Subcutaneous abdominal adipose tissue (tissue), 5 donors: ENCODE measurements around the gene SMIM20.

Experiments used
- H3K27ac ChIP-seq: one replicate; pipeline ENCODE4 v1.7.0; 2013; ENCODE audit warnings: low read depth, mild to moderate bottlenecking, inconsistent platforms, low read length, moderate library complexity
- H3K27me3 ChIP-seq, 5 donors: one replicate each; pipeline ENCODE4 v1.7.0; 2013; ENCODE audit warnings: low read length in 5 of 5, inconsistent platforms in 1 of 5; ENCODE audit not compliant: control insufficient read depth in 5 of 5, insufficient read depth in 4 of 5
- H3K36me3 ChIP-seq, 5 donors: one replicate each; pipeline ENCODE4 v1.7.0; 2013; ENCODE audit warnings: low read length in 5 of 5; ENCODE audit not compliant: control insufficient read depth in 5 of 5, insufficient read depth in 5 of 5
- H3K4me1 ChIP-seq, 5 donors: one replicate each; pipeline ENCODE4 v1.7.0; 2013; ENCODE audit warnings: low read length in 5 of 5, mild to moderate bottlenecking in 3 of 5, moderate library complexity in 1 of 5; ENCODE audit not compliant: control insufficient read depth in 5 of 5, insufficient read depth in 5 of 5
- H3K4me3 ChIP-seq, 5 donors: one replicate each; pipeline ENCODE4 v1.7.0; 2013; ENCODE audit warnings: low read length in 5 of 5, low read depth in 1 of 5
- H3K9ac ChIP-seq, 5 donors: one replicate each; pipeline ENCODE4 v1.7.0; 2013; ENCODE audit warnings: low read length in 5 of 5, mild to moderate bottlenecking in 4 of 5, moderate library complexity in 3 of 5
- H3K9me3 ChIP-seq, 5 donors: one replicate each; pipeline ENCODE4 v1.7.0; 2013; ENCODE audit warnings: low read length in 5 of 5; ENCODE audit not compliant: control insufficient read depth in 5 of 5
- donor health status: healthy.
- donor health status: healthy.
- donor health status: healthy.
- donor health status: healthy.
- donor health status: healthy.

The SMIM20 gene

GRCh38 chr4:25950461-25951389 is 36.7 kb downstream of the SMIM20 start:
- Histone ChIP-seq H3K9me3 (no peaks in the 10 kb centered on the region), H3K4me1 (peaks cover 0 to 7% (median 0%) of the 10 kb centered on the region in 5 donors), H3K27ac (no peak overlapping the region), H3K27me3 (peaks cover 0 to 6% (median 5%) of the 10 kb centered on the region in 5 donors), H3K36me3 (no peaks in the 10 kb centered on the region), H3K4me3 (no peak overlapping the region), H3K9ac (no peak overlapping the region)

- H3K9ac ChIP-seq, result no peak overlapping the region
- H3K9me3 ChIP-seq, result no peaks in the 10 kb centered on the region
- no peak overlapping the region for H3K27ac ChIP-seq
- H3K27me3 ChIP-seq, result peaks cover 0 to 6% (median 5%) of the 10 kb centered on the region in 5 donors
- H3K36me3 ChIP-seq, result no peaks in the 10 kb centered on the region
- no peak overlapping the region for H3K4me3 ChIP-seq
- H3K4me1 ChIP-seq, result peaks cover 0 to 7% (median 0%) of the 10 kb centered on the region in 5 donors
Measured at GRCh38 chr4:25951390-25951952, 37.5 kb downstream of the SMIM20 start.

- Histone ChIP-seq H3K27ac (no peak overlapping the region), H3K4me3 (no peak overlapping the region), H3K4me1 (peaks cover 0 to 7% (median 0%) of the 10 kb centered on the region in 5 donors), H3K9ac (no peak overlapping the region), H3K36me3 (no peaks in the 10 kb centered on the region), H3K9me3 (no peaks in the 10 kb centered on the region), H3K27me3 (peaks cover 0 to 6% (median 5%) of the 10 kb centered on the region in 5 donors)
Measured at GRCh38 chr4:25953740-25954139, 39.7 kb downstream of the SMIM20 start.

GRCh38 chr4:25954293-25954904 is 40.4 kb downstream of the SMIM20 start:
- H3K27ac ChIP-seq, result no peak overlapping the region
- no peaks in the 10 kb centered on the region for H3K36me3 ChIP-seq
- H3K4me3 ChIP-seq, result no peak overlapping the region
- H3K9me3 ChIP-seq, result no peaks in the 10 kb centered on the region
- peaks cover 0 to 6% (median 5%) of the 10 kb centered on the region in 5 donors for H3K27me3 ChIP-seq
- no peak overlapping the region for H3K9ac ChIP-seq
- H3K4me1 ChIP-seq, result peaks cover 0 to 7% (median 0%) of the 10 kb centered on the region in 5 donors

GRCh38 chr4:25955705-25956104 is 41.7 kb downstream of the SMIM20 start:
- Histone ChIP-seq H3K4me1 (peaks cover 0 to 4% (median 0%) of the 10 kb centered on the region in 5 donors), H3K9me3 (no peaks in the 10 kb centered on the region), H3K27me3 (peaks cover 0 to 5% (median 2%) of the 10 kb centered on the region in 5 donors), H3K36me3 (no peaks in the 10 kb centered on the region), H3K27ac (no peak overlapping the region), H3K9ac (no peak overlapping the region), H3K4me3 (no peak overlapping the region)

- Histone ChIP-seq H3K4me3 (no peak overlapping the region), H3K27me3 (peaks cover 0 to 2% (median 0%) of the 10 kb centered on the region in 5 donors), H3K36me3 (no peaks in the 10 kb centered on the region), H3K9ac (no peak overlapping the region), H3K9me3 (no peaks in the 10 kb centered on the region), H3K4me1 (no peaks in the 10 kb centered on the region), H3K27ac (no peak overlapping the region)
Measured at GRCh38 chr4:25956260-25956659, 42.2 kb downstream of the SMIM20 start.

GRCh38 chr4:25958110-25958509 is 44.1 kb downstream of the SMIM20 start:
- Histone ChIP-seq H3K27ac (no peak overlapping the region), H3K27me3 (peaks cover 0 to 2% (median 0%) of the 10 kb centered on the region in 5 donors), H3K9ac (no peak overlapping the region), H3K4me1 (no peaks in the 10 kb centered on the region), H3K9me3 (no peaks in the 10 kb centered on the region), H3K4me3 (no peak overlapping the region), H3K36me3 (no peaks in the 10 kb centered on the region)

- H3K9ac ChIP-seq, result no peak overlapping the region
- no peaks in the 10 kb centered on the region for H3K9me3 ChIP-seq
- H3K36me3 ChIP-seq, result no peaks in the 10 kb centered on the region
- H3K27me3 ChIP-seq, result no peaks in the 10 kb centered on the region
- peaks cover 0 to 3% (median 0%) of the 10 kb centered on the region in 5 donors for H3K4me1 ChIP-seq
- no peak overlapping the region for H3K27ac ChIP-seq
- H3K4me3 ChIP-seq, result no peak overlapping the region
Measured at GRCh38 chr4:25962393-25962792, 48.4 kb downstream of the SMIM20 start.

- H3K36me3 ChIP-seq, result no peaks in the 10 kb centered on the region
- H3K9ac ChIP-seq, result no peak overlapping the region
- H3K4me1 ChIP-seq, result peaks cover 0 to 26% (median 2%) of the 10 kb centered on the region in 5 donors
- H3K27ac ChIP-seq, result no peak overlapping the region
- no peak overlapping the region for H3K4me3 ChIP-seq
- peaks cover 0 to 9% (median 0%) of the 10 kb centered on the region in 5 donors for H3K27me3 ChIP-seq
- no peaks in the 10 kb centered on the region for H3K9me3 ChIP-seq
Measured at GRCh38 chr4:25965629-25966028, 51.6 kb downstream of the SMIM20 start.

- H3K36me3 ChIP-seq, result no peaks in the 10 kb centered on the region
- no peaks in the 10 kb centered on the region for H3K9me3 ChIP-seq
- no peak overlapping the region for H3K9ac ChIP-seq
- no peak overlapping the region for H3K27ac ChIP-seq
- H3K4me1 ChIP-seq, result peaks cover 0 to 31% (median 4%) of the 10 kb centered on the region in 5 donors
- no peak overlapping the region for H3K4me3 ChIP-seq
- peaks cover 0 to 9% (median 0%) of the 10 kb centered on the region in 5 donors for H3K27me3 ChIP-seq
Measured at GRCh38 chr4:25966171-25966570, 52.2 kb downstream of the SMIM20 start.
